HG03139 (cell line): Measurements from ENCODE around the gene PHACTR1.

Experiments used
- ATAC-seq: cut with Tn5 transposase; IDR thresholded peaks from one replicate; pipeline ENCODE4 v1.9.1; 2021; ENCODE audit not compliant: unreplicated experiment

PHACTR1 gene

GRCh38 chr6:13094781-13095425, 378.3 kb downstream of the PHACTR1 start:
- ATAC-seq = no peak

DNA sequence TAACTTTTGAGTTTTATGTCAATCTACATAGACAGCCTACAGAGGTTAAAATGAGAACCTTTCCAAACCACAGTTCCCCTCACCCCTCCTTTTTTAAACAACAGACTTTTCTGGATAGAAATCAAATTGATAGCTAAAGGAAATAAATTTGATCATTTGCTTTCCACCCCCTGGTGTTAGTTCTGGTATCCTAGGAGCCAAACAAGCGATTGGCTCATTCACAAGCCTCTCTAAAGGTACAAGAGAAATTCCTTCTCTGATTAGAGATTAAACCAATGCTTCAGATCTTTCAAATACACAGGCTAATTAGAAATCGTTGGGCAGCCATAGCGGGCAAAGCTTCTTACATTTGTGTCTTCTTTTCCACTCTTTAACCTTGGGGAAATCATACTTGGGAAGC, 379.5 kb downstream of the PHACTR1 start:
- no peak for ATAC-seq

- no peak for ATAC-seq
These were observed 380.9 kb downstream of the PHACTR1 start for GRCh38 chr6:13097454-13097853.

GRCh38 chr6:13098006-13098405, 381.4 kb downstream of the PHACTR1 start:
- no peak for ATAC-seq

- no peak for ATAC-seq
These were observed 382.4 kb downstream of the PHACTR1 start for GRCh38 chr6:13098793-13099570.

- ATAC-seq = no peak
These were observed 383.2 kb downstream of the PHACTR1 start for GRCh38 chr6:13099771-13100170.

DNA sequence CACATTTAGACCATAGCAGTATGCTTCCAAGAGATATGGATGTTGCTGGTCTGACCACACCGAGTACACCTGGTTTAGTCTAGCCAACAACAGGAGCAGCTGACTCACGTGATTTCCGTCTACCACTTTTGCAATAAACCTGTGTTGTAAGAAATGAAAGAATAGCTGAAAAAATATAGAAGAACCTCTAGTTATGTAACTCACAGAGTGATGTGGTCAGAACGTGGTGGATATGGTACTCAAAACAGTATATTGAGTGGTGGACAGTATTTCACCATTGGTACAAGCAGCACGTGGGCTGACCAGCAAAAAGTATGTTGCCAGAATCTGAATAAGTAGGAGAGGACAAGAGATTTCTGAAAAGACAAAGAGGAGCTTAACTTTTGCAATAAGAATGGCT, 384.8 kb downstream of the PHACTR1 start:
- no peak for ATAC-seq

DNA sequence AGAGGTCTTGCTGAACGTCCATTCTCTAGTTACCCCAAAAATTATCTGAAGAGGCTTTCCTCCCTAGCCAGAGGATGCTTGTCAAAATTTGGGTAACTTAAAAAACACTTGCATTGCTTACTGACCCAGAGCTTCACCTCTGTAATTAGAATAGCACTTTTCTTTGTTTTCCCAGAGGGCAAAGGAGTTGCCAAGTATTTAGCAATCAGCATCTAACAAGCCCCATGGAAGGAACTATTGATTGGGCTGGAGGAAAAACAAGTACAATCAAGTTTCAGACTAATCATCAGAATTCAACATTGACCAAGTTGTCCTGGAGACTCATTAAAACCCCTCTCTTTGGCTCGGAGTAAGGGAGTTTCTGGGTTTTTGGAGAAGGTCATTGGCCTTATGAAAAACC, 385.4 kb downstream of the PHACTR1 start:
- ATAC-seq = no peak

- no peak for ATAC-seq
These were observed 386.6 kb downstream of the PHACTR1 start for GRCh38 chr6:13103169-13103568.

DNA sequence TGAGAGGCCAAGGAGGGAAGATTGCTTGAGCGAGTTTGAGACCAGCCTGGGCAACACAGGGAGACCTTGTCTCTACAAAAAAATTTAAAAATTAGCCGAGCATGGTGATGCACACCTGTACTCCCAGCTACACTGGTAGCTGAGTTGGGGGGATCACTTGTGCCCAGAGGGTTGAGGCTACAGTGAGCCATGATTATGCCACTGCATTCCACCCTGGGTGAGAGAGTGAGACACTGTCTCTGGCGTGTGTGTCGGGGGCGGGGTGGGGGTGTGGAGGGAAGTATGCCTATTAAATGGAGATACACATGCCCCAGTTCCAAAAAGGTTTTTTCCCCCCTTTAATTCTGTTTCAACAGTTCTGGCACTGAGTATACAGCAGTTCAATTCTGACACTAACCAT, 388.6 kb downstream of the PHACTR1 start:
- no peak for ATAC-seq

DNA sequence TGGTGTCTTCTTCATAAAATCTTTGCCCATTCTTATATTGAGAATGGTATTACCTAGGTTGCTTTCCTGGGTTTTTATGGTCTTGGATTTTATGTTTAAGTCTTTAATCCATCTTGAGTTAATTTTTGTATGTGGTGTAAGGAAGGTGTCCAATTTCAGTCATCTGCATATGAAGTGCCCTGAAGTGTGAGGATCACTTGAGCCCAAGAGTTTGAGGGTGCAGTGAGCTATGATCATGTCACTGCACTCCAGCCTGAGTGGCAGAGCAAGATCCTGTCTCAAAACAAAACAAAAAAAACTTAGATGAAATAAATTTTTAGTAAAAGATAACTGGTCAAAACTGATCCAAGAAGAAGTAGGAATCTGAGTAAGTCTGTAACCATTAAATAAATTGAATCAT, 396.4 kb downstream of the PHACTR1 start:
- ATAC-seq = no peak

GRCh38 chr6:13113376-13113775, 396.8 kb downstream of the PHACTR1 start:
- ATAC-seq = no peak

DNA sequence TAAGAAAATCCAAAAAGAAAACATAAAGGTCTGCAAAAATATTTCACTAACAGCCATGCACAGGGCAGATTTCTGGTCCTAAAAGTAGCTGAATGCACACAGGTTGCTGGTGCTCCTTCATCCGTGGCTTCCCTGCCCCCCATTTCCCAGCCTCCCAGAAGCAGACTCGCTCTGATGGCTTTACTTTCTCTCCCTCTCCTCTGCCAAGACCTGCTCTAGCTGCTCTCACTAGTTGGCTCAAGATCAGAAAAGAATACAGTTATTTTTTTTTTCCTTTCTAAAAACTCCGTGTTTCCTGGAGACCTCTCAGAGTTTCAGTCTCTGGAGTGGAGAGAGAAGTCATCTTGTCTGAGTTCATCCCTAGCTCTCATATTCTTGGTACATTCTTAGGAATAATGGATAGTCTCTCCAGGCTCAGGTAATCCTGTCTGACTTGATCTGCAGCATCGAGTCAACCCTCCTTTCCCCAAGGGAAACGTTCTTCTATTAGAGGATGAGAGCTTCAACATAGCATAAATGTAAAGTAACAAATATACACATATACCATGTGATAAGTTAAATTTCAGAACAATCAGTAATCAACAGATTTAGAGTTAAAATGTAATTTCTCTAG, 397.5 kb downstream of the PHACTR1 start:
- no peak for ATAC-seq

DNA sequence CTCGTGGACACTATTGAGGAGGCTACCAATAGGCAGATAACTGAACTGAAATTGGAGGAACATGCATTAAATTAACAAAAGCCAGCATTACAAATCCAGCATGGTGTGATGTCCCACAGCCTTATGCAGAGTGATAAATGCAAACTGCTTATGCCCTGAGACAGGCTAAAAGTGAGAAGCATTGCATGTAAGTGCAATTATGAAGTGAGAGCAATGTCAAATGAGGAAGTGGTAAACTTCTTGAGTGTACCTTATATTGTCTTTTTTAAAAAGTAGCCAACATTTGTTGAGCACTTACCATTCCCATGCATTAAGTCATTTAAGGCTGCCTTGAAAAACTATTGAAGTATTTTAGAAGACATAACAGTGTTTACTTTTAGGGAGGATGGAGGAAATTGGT, 399.6 kb downstream of the PHACTR1 start:
- ATAC-seq = no peak

GRCh38 chr6:13117570-13117969, 401.0 kb downstream of the PHACTR1 start:
- ATAC-seq = no peak

GRCh38 chr6:13119549-13119948, 403.0 kb downstream of the PHACTR1 start:
- no peak for ATAC-seq

DNA sequence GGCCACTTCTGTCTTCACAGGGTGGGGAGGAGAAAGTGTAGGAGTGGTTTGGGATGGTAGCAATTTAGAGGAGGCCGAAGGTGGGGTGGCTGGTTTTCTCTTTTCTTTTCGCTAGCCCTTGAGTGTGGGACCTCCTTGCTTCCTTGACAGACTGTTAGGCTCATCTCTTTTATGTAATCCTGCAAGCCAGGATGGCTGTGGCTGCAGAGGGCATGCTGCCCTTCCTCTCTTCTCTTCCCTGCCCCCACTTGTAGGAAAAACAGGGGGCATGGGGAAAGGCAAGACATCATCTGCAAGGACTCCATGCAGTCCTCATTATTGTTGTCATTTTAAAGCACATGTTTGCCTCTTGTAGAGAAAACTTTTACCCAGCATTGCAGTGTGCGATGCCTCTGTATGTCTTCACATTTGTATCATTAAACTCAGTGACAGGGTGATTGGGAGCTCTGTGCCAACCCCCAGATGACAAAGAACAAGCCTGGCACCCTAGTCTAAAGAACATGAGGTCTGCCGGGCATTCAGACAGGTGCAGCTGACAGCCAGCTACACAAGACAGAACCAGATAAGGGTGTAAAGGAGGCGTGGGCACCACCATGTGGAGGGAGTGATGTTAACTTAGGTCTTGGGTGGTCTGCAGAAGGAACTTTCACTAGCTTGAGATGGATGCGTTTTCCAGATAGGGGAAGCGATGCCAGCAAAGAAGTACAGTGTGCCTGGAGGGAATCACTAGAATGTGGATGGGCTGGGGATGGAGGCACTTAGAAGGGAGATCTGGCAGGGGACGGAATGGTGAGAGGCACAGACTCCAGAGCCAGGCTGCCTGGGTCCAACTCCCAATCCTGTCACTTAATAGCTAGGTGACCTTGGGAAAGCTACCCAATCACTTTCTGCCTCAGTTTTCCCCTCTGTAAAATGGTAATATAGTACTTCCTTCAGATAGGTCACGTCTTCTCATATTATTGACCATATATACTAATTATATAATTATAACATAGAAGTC, 404.2 kb downstream of the PHACTR1 start:
- no peak for ATAC-seq

GRCh38 chr6:13124131-13124530, 407.6 kb downstream of the PHACTR1 start:
- no peak for ATAC-seq

DNA sequence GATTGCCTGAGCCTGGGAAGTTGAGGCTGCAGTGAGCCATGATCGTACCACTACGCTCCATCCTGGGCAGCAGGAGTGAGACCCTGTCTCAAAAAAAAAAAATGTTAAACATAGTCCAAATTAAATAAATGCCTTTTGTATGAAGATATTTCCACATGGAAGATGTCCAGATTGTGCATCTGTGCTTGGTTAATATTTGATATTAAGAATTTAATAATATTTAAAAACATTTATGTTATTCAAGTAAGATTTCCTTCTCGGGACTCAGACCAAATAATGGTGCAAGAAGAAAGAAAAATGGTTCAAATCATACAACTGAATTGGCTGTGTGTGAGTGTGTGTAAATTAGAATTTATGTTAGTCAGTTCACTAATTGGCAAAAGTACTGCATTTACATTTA, 409.3 kb downstream of the PHACTR1 start:
- no peak for ATAC-seq

DNA sequence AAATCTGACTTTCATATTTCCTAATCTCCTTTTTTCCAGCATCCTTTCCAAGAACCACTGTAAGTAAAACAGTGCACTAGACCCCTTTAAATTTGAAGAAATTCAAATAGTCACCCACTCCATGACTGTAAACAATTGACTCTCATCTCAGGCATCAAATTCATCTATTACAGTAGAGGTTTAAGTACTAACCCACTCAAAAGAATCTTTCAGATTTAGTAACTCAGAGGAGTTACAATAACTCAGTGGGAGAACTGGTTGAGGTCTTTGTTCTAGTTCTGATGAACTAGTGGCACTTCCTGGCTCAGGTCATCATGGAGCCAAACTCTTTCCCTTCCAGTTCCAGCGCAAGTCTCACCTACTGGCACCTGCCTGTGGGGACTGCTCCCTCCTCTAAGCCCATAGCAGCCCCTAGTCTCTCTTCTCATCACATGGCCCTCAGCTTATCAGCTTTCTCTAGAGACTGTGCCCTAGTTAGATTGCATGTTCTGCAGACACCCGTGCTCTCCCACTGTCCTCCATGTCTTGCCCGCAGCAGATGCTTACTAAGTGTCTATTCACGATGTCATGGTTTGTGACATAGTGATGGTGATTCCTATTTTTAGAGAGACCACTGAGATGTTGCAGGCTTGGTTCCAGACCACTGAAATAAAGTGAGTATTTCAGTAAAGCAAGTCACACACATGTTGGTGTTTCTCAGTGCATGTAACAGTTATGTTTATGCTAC, 415.5 kb downstream of the PHACTR1 start:
- ATAC-seq = no peak
